ENCODE measurements around the gene RAD50. TPM values are rescaled to one million over a fixed set of nuclear protein-coding genes. Genes with fewer than 3 reads are reported as not detected.

RAD50 gene
- total RNA-seq, 1 donor from 2014 or later, result 33.2 TPM

DNA sequence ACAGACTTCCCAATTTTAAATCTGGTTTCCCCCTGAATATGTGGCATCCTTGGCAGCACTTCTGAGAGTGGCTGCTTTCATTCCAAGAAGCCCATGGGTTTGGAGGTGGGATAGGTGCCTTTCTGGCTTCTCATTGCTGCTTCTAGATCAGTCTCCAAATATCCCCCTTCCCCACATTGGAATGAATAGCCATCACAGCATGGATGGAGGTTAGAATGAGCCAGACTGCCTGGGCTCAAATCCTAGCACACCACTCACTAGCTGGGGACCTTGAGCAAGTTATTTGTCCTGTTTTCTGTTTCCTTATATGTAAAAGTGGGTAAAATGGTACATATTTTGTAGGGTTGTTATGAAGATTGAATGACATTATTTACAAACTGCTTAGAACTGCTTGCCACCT, 87.4 kb downstream of the RAD50 start:
- DNase-seq (no peak), ATAC-seq (no peak)
- intact Hi-C loops (cut with DNase I), result no loop called here
- Histone ChIP-seq H3K4me3 (no peak overlapping the region), H3K27me3 (ENCODE audit: low read depth) (no peaks in the 10 kb centered on the region), H3K4me1 (no peaks in the 10 kb centered on the region), H3K27ac (no peak overlapping the region), H3K9me3 (peaks cover 7% of the 10 kb centered on the region), H3K36me3 (peaks cover 42% of the 10 kb centered on the region)
- TF ChIP-seq, protein P1, sequence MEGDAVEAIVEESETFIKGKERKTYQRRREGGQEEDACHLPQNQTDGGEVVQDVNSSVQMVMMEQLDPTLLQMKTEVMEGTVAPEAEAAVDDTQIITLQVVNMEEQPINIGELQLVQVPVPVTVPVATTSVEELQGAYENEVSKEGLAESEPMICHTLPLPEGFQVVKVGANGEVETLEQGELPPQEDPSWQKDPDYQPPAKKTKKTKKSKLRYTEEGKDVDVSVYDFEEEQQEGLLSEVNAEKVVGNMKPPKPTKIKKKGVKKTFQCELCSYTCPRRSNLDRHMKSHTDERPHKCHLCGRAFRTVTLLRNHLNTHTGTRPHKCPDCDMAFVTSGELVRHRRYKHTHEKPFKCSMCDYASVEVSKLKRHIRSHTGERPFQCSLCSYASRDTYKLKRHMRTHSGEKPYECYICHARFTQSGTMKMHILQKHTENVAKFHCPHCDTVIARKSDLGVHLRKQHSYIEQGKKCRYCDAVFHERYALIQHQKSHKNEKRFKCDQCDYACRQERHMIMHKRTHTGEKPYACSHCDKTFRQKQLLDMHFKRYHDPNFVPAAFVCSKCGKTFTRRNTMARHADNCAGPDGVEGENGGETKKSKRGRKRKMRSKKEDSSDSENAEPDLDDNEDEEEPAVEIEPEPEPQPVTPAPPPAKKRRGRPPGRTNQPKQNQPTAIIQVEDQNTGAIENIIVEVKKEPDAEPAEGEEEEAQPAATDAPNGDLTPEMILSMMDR (IDR thresholded peaks at IDR 0.05), result no peak

DNA sequence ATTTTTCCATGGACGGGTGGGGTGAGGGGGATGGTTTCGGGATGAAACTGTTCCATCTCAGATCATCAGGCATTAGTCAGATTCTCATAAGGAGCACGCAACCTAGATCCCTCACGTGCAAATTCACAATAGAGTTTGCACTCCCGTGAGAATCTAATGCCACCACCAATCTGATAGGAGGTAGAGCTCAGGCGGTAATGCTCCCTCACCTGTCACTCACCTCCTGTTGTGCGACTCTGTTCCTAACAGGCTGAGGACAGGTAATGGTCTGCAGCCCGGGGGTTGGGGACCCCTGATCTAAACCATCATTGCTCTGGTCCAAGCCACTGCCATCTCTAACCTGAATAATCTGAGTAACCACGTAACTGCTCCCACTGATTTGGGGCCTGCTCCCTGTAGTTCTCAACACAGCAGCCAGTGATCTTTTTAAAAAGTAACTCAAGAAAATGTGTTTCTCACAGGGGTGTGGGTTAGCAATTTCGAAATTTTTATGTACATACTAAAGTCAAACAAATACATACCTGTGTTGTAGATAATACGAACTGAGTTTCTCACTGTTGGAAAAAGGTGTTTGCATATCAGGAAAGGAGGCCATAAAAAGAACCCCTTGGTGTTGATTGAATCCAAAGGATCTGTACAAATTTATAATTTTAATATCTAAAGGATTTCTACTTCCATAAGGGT, 89.9 kb downstream of the RAD50 start:
- Histone ChIP-seq H3K27me3 (ENCODE audit: low read depth) (no peaks in the 10 kb centered on the region), H3K4me3 (no peak overlapping the region), H3K9me3 (peaks cover 7% of the 10 kb centered on the region), H3K27ac (no peak overlapping the region), H3K36me3 (peaks cover 16% of the 10 kb centered on the region), H3K4me1 (no peaks in the 10 kb centered on the region)
- ATAC-seq, result no peak
- DNase-seq, result no peak
- TF ChIP-seq, protein P1 (IDR thresholded peaks at IDR 0.05), result no peak
- intact Hi-C loops (cut with DNase I), result no loop called here

DNA sequence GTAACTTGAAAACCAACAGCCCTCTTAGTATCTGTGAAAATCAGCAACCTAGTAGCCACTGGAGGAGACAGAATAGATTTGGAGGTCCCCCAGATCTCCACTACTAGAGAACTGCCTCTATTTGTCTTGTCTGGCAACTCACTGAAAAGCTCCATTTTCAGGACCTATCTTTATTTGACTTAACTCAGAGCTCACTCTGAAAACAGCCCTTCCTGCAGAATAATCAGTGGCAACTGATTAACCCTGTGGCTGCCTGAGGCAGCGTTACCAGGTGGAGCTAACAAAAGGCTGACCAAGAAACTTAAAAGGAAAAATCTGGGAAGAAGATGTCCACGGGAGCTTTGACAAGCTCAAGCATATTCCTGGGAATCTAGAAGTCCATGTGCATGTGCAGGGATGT, 90.7 kb downstream of the RAD50 start:
- intact Hi-C loops (cut with DNase I), result no loop called here
- H3K9me3 ChIP-seq, result peaks cover 7% of the 10 kb centered on the region
- no peak overlapping the region for H3K27ac ChIP-seq
- ATAC-seq, result no peak
- TF ChIP-seq, protein P1 (IDR thresholded peaks at IDR 0.05), result no peak
- DNase-seq, result no peak
- no peaks in the 10 kb centered on the region for H3K27me3 ChIP-seq (ENCODE audit: low read depth)
- no peak overlapping the region for H3K4me3 ChIP-seq
- peaks cover 9% of the 10 kb centered on the region for H3K36me3 ChIP-seq
- H3K4me1 ChIP-seq, result no peaks in the 10 kb centered on the region

DNA sequence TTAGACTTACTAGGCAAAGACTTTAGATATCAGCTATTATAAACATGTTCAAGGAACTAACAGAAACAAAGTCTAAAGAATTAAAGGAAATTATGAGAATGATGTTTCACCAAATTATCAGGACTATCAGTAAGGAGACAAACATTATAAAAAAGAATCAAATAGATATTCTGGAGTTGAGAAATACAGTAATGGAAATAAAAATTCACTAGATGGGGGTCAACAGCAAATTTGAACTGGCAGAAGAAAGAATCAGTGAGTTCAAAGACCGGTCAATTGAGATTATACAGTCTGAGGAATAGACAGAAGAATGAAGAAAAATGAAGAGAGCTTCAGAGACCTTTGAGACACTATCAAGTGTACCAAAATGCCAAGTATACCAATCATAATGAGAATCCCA, 91.6 kb downstream of the RAD50 start:
- no peak for ATAC-seq
- DNase-seq, result no peak
- Histone ChIP-seq H3K4me3 (no peak overlapping the region), H3K27ac (no peak overlapping the region), H3K4me1 (no peaks in the 10 kb centered on the region), H3K27me3 (ENCODE audit: low read depth) (no peaks in the 10 kb centered on the region), H3K9me3 (peaks cover 7% of the 10 kb centered on the region), H3K36me3 (peaks cover under 1% of the 10 kb centered on the region)
- intact Hi-C loops (cut with DNase I), result no loop called here
- TF ChIP-seq, protein P1 (IDR thresholded peaks at IDR 0.05), result no peak

DNA sequence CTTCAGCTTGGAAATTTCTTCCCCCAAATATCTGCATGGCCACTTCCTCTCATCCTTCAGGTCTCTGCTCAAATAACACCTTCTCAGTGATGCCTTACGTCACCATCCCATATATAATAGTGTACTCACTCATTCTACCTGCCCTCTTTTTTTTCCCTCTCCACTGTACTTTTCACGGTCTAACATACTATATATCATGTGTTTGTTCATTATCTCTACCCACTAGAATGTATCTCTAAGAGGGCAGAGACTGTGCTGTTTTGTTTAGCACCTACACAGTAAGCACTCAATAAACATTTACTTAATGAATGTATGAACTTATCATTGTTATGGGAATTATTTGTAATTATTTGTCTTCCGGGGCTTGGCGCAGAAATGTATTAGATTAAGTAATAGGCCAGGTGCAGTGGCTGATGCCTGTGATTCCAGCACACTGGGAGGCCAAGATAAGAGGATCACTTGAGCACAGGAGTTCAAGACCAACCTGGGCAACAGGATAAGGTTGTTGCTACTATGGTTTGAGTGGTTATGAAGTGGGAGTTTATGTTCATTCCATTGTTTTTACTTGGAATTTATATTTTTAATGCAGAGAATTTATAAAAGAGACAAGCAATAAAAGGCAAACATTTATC, 95.2 kb downstream of the RAD50 start:
- no peak overlapping the region for H3K4me3 ChIP-seq
- intact Hi-C loops (cut with DNase I), result no loop called here
- peaks cover 12% of the 10 kb centered on the region for H3K4me1 ChIP-seq
- H3K36me3 ChIP-seq, result no peaks in the 10 kb centered on the region
- no peak overlapping the region for H3K27ac ChIP-seq
- peaks cover 7% of the 10 kb centered on the region for H3K9me3 ChIP-seq
- ATAC-seq (no peak), DNase-seq (no peak)
- TF ChIP-seq, protein P1 (IDR thresholded peaks at IDR 0.05), result no peak
- peaks cover 32% of the 10 kb centered on the region for H3K27me3 ChIP-seq (ENCODE audit: low read depth)
